IPS-20b (cell line): ENCODE results near the gene CD79B.
"Not testable (repeated sequence)": the region's sequence is repeated elsewhere in the genome, so short reads cannot be mapped to it uniquely, and the experiment has no call there.

Experiments
- H3K27ac ChIP-seq: one replicate; pipeline ENCODE4 v1.5.1; 2013; ENCODE audit warnings: low read length
- H3K27me3 ChIP-seq: 2 replicates; pipeline ENCODE4 v1.6.1; 2013; ENCODE audit warnings: mild to moderate bottlenecking, low read length, inconsistent platforms; ENCODE audit not compliant: insufficient read depth
- H3K36me3 ChIP-seq: 2 replicates; pipeline ENCODE4 v1.6.1; 2013; ENCODE audit warnings: low read depth, mild to moderate bottlenecking, inconsistent platforms, low read length, moderate library complexity; ENCODE audit not compliant: insufficient read depth
- H3K4me1 ChIP-seq: 2 replicates; pipeline ENCODE4 v1.6.1; 2013; ENCODE audit warnings: mild to moderate bottlenecking, control low read depth, inconsistent platforms, low read length, moderate library complexity; ENCODE audit not compliant: insufficient read depth
- H3K4me3 ChIP-seq: 2 replicates; pipeline ENCODE4 v1.5.1; 2013; ENCODE audit warnings: mild to moderate bottlenecking, low read length, inconsistent platforms
- H3K9ac ChIP-seq: 2 replicates; pipeline ENCODE4 v1.6.1; 2013; ENCODE audit warnings: low read depth, mild to moderate bottlenecking, inconsistent platforms, low read length, moderate library complexity
- H3K9me3 ChIP-seq: 2 replicates; pipeline ENCODE4 v1.6.1; 2013; ENCODE audit warnings: mild to moderate bottlenecking, low read depth, low read length, inconsistent platforms; ENCODE audit not compliant: insufficient read depth

CD79B gene

GRCh38 chr17:63898899-63899798 is 33.0 kb downstream of the CD79B start:
- H3K9me3 ChIP-seq, H3K27ac ChIP-seq, H3K36me3 ChIP-seq, H3K9ac ChIP-seq, H3K4me3 ChIP-seq, H3K4me1 ChIP-seq, H3K27me3 ChIP-seq: not testable (repeated sequence)

GRCh38 chr17:63896524-63897354 is 35.4 kb downstream of the CD79B start, which contains the start of gene CSH1:
Gene CSH1 (minus strand): TSS chr17:63896574. CDS start chr17:63896511, 63 bp downstream.
- H3K9ac ChIP-seq, H3K9me3 ChIP-seq, H3K4me3 ChIP-seq, H3K27ac ChIP-seq, H3K27me3 ChIP-seq, H3K4me1 ChIP-seq, H3K36me3 ChIP-seq: not testable (repeated sequence)

- H3K4me1 ChIP-seq, H3K27me3 ChIP-seq, H3K36me3 ChIP-seq, H3K27ac ChIP-seq, H3K9me3 ChIP-seq, H3K4me3 ChIP-seq, H3K9ac ChIP-seq: not testable (repeated sequence)
These were observed 37.3 kb downstream of the CD79B start for GRCh38 chr17:63894821-63895220.

GRCh38 chr17:63894021-63894420 is 38.1 kb downstream of the CD79B start:
- not testable (repeated sequence) for H3K4me3 ChIP-seq, H3K27ac ChIP-seq, H3K27me3 ChIP-seq, H3K4me1 ChIP-seq, H3K9ac ChIP-seq, H3K9me3 ChIP-seq, H3K36me3 ChIP-seq

- H3K36me3 ChIP-seq, H3K4me3 ChIP-seq, H3K9me3 ChIP-seq, H3K9ac ChIP-seq, H3K27ac ChIP-seq, H3K4me1 ChIP-seq, H3K27me3 ChIP-seq: not testable (repeated sequence)
These were observed 39.7 kb downstream of the CD79B start for GRCh38 chr17:63892316-63893037.

- H3K9me3 ChIP-seq, H3K9ac ChIP-seq, H3K27ac ChIP-seq, H3K4me3 ChIP-seq, H3K4me1 ChIP-seq, H3K27me3 ChIP-seq, H3K36me3 ChIP-seq: not testable (repeated sequence)
These were observed 42.9 kb downstream of the CD79B start for GRCh38 chr17:63889026-63889848.

- not testable (repeated sequence) for H3K9ac ChIP-seq, H3K27ac ChIP-seq, H3K36me3 ChIP-seq, H3K9me3 ChIP-seq, H3K4me3 ChIP-seq, H3K4me1 ChIP-seq, H3K27me3 ChIP-seq
These were observed 47.0 kb downstream of the CD79B start for GRCh38 chr17:63885119-63885518.

- not testable (repeated sequence) for H3K27ac ChIP-seq, H3K36me3 ChIP-seq, H3K9me3 ChIP-seq, H3K27me3 ChIP-seq, H3K9ac ChIP-seq, H3K4me3 ChIP-seq, H3K4me1 ChIP-seq
These were observed 49.5 kb downstream of the CD79B start for GRCh38 chr17:63882626-63883126.

- no peaks in the 10 kb centered on the region for H3K27me3 ChIP-seq
- no peaks in the 10 kb centered on the region for H3K9me3 ChIP-seq
- no peak within 1 kb of the TSS for H3K27ac ChIP-seq
- 0 out of 2 replicates have a peak within 1 kb of the TSS, but pooled peaks have one; percentile 41 for H3K4me3 ChIP-seq
- H3K9ac ChIP-seq, result no peak within 1 kb of the TSS
- H3K4me1 ChIP-seq, result peaks cover 6% of the 10 kb centered on the region; the same call in 1 of the 2 replicates
- no peaks in the 10 kb centered on the region for H3K36me3 ChIP-seq
These were observed 50.1 kb downstream of the CD79B start, which contains the start of gene GH2 for GRCh38 chr17:63881935-63882601. Gene GH2 (minus strand): TSS chr17:63881944. CDS start chr17:63881801, 143 bp downstream.

- not testable (repeated sequence) for H3K36me3 ChIP-seq, H3K4me1 ChIP-seq, H3K27me3 ChIP-seq, H3K9me3 ChIP-seq, H3K9ac ChIP-seq, H3K27ac ChIP-seq
- H3K4me3 ChIP-seq, result 0 out of 2 replicates have a peak overlapping the region, but pooled peaks have one; percentile 41
These were observed 50.8 kb downstream of the CD79B start for GRCh38 chr17:63881337-63881736.
